Brain pericyte (primary cell): ENCODE measurements around the gene NRCAM.

Experiments used
- DNase-seq: peaks from one replicate; pipeline ENCODE4 v3.0.0-alpha.2; 2012; ENCODE audit warnings: low read depth, low spot score

NRCAM gene

DNA sequence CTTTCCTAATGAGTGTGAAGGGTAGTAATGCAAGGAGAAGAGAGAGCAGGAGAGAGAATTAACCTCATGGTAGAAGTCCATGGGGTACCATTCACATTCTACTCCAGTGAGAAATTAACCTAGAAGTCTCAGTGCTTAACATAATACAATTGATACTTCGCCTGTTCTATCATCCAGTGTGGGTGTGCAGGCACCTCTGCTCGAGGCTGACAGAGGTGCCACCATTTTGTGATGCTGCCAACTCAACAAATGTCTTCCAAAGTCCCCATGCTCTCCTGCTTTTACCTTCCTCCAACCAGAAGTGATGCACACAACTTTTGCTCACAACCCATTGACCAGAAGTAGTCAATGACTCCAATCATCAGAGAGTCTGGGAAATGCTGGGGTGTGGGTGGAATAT lies 207.8 kb downstream of the NRCAM start:
- no peak for DNase-seq

DNA sequence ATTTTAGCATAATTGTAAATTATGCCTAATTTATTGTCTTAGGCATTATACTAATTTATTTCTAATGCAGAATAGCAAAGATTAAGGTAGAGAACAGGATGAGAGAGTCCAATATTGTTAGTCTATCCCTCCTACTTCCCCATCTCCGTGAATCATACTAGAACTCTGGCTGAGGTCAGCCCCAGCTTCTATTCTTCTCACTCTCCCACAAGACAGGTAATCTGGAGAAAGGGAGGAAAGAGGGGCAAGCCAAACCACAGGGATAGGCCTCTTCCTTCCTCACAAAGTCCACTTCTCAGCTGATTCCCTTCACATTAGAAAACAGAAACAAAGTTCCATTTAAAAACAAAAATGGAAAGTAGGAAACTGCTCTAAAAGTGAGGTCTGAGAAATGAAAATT lies 208.6 kb downstream of the NRCAM start:
- DNase-seq: no peak

DNA sequence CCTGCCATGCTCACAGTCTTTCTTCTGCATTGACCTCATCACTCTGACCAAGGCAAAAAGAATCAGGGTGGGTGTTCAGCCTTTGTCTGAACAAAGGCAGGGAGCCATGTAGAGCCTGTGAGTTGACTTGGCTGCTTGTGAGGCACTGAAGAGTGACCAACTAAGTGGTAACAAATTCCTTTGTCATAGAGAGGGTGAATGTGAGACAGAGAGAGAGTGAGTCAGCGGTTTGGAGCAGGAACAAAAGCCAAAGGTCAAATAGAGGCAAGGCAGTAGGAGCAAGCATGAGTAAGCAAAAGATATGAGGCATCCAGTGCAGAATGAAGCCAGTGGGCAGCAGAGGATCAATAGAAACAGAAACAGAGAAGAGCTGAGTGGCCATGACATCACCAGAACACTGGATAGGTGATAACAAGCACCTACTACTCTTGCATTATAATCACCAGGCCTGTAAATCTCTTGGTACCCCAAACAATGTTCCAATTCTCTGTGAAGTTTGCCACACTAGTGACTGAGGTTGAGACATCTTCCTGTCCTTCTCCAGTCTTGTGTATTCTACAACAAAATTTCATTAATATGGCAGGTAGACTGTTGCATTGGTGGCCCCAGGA lies 209.9 kb downstream of the NRCAM start:
- DNase-seq: peak; percentile 11

DNA sequence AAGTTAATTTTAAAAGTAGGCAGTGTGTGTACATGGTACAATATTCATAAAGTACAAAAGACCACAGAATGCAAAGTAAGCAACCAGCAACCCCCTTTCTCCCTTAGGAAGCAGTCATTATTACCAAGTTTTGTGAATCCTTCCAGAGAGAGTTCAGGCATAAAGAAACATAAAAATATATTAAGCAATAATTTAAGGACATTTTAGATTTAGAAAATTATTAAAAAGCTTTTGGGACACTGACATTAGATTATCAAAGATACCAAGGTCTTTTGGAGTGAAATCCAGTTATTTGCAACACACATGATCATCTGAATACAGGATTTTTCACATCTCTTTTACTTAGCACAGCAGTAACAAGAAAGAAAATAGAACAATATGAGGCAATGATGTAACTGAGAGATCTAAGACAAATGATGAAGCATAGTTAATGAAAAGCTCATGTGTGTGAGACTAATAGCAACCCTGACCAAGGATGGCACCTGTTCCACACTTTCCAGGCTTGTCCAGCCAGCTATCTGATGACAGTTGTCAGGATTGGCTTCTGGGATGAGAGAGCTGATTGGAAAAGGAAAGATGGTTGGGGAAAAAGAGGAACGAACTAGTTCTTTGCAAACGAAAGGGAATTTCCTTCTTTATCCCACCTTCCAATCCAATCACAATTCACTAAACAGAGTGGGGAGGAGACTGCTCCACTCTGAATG lies 210.6 kb downstream of the NRCAM start:
- DNase-seq: no peak

DNA sequence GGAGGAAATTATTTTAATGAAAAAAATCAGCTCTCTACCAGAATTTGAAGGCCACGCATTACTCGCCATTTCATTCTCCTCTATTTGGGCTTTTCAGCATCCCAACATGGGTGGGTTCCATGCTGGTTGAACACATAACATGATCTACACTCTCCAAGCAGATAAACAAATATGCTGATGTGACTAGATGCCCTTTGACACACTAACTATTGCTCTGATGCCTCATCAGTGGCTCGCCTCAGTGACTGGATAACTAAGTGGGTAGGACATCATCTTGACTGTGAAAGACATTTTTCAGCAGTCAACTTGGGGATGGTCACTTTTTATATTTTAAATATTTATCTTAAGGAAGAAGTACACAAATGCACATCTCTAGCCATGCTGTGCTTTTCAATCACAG lies 212.1 kb downstream of the NRCAM start:
- no peak for DNase-seq

DNA sequence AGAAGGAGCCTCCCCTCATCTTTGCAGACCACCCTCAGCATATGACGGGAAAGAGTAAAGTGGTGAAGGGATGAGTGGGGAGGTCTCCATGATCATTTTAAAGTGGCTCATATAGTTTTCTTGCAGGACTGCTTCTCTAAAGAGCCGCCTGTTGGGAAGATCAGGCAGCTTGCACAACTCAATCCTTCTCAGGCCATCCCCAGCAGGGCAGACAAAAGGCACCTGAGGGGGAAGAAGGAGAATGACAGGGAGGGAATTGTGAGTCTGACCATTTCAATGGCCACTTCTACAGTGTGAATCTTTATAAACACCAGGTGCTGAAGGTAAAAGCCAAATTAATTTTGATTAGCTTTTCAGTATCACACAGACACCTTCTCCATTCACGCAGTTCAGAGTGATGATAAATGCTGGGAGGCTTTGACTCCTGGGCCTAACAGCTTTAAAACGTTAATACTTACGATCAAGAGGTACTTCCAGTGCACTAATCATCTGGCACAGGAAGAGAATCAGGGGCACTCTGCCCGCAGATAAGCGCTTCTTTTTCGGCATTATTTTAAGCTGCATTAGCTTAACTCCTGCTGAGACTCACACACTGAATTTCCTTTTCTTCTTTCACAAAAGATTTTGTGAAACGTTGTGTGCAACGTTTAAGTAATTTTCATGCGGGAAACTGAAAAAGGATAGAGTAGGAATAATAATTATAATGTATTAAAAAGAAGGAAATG lies 216.6 kb downstream of the NRCAM start:
- no peak for DNase-seq

DNA sequence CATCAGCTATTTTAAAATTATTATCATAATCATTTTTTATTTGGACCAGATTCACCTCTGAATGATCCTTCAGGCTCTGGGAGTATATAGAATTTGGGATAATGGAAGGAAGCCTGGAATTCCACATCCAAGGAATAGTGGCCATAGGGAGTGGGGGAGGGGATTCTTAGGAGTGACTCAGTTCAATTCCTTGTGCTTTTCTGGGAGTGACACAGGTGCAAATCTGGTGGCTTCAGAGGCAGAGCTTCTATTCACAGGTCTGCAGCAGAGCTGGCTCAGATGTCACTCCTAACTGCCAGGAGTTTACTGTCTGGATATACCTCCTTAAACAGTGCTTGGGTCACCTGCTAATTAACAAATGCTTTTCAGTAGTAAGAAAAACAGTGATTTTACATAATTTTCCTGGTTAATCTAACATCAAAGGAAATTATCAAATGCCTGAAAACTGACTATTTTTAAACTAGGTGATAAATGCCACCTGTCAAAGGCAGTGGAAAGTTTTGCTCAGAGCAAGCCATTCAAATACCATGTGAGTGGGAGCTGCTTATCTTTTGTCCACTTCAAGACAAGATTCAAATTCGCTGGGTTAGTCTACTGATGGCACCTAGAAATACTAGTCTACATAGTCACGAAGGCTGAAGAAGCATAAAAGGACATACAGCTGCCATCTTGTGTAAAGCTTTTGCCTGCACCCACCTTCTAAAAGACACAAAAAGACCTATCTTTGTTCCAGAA lies 219.4 kb downstream of the NRCAM start:
- DNase-seq: no peak

DNA sequence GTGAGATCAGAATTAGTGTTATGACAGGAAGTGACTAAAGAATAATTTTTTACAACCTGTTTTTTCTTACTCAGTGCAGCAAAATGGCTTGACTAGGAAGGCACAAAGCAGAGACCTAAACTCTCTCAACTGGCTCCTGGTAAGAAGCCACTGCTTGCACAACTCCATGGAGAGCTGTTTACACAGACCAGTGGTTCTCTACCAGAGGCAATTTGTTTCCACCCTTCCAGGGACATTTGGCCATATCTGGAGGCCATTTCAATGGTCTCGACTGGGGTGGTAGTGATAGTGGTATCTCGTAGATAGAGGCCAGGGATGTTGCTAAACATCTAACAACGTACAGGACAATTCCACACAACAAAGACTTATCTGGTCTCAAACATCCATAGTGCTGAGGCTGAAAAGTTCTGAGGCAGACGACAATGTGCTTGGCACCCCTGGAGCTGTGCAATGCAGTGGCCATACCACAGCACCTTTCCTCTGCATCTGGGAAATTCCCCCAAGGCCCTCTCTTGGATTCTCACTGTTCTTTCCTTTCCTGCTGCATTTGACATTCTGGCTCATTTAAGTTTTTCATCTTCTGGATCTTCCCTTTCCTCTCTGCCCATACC lies 220.7 kb downstream of the NRCAM start:
- no peak for DNase-seq

DNA sequence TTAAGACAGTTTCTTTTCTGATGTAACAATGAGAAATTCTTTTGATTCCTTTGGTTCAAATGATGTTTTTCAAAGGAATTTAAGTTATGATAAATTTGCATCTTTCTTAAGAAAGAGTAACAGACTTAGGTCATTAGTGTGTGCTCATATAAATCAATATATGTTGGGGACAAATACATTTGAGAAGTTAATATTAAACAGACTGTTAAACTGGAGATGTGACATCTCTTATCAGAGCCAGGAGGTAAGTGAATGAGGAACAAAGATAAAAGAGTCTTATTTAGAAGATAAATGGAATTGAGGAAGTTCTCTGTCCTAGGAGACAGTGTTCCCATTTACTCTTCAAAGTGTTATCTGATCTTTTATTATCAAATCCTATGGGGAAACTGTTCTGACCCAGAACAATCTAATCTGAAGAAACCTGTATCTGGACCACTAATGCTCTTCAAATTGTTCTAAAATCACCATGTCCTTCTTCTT lies 221.2 kb downstream of the NRCAM start:
- DNase-seq: no peak

DNA sequence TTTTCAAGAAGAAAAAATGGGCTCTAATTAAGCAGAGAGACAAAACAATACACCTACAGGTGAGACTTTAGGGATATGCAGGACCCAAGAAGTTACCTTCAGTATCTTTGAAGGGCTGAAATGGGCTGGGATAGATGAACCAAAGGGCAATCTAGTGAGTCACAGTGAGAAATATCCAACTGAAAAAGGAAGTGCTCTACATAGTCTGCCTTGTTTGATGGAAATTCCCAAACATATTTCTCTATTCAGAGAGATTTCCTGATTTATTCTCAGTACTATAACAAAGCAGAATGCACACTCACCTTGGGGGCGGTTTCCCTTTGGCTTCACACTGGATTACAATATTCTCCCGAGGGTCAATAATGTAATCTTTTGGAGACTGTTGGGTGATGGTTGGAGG lies 222.0 kb downstream of the NRCAM start:
- no peak for DNase-seq

DNA sequence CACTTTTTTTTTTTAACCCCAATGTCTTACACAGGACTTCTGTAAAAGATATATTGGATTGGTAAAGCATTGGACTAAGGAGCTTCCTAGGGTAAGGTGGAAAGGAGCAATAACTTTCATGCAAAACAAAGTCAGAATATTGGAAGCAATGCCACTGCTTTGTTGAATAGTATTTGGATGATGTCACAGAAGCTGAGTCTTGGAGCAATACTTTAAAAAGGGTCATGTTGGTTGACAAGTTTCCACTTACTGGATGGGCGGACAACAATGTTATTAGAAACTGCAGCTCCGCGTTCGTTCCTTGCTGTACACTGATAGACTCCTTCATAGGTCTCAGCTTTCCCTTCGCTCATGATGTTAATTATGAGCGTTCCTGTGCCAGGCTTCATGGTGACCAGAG lies 224.2 kb downstream of the NRCAM start:
- DNase-seq: no peak

DNA sequence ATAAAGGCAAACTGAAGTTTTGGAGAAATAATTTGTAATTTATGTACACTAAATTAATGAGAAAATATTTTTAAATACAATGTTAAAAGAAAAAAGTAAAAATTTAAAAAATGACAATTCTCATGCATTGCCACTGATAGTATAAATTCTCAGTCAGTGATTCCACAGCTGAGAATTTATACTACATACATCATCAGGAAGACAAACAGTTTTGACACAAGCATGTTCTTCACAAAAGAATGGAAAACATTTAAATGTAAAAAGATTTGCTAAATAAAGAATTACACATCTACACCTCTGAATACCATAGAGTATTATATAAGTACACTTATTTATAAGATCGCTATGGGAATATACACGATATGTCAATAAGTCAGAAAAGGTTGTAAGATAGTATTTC lies 225.0 kb downstream of the NRCAM start:
- no peak for DNase-seq

DNA sequence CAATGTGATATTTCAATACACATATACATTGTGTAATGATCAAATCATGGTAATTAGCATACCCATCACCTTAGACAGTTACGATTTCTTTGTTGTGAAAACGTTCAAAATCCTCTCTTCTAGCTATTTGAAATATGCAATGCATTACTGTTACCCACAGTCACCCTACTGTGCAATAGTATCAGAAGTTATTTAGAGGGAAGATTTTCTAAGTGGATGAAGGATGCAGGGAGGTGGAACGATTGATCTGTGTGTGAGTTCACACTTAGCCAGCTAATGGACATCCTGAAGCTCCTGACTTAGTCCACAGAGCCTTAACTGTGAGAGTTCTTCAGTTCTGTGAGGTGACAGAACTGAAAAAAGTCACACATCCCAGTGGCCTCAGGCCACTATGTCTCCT lies 228.9 kb downstream of the NRCAM start:
- DNase-seq: no peak

DNA sequence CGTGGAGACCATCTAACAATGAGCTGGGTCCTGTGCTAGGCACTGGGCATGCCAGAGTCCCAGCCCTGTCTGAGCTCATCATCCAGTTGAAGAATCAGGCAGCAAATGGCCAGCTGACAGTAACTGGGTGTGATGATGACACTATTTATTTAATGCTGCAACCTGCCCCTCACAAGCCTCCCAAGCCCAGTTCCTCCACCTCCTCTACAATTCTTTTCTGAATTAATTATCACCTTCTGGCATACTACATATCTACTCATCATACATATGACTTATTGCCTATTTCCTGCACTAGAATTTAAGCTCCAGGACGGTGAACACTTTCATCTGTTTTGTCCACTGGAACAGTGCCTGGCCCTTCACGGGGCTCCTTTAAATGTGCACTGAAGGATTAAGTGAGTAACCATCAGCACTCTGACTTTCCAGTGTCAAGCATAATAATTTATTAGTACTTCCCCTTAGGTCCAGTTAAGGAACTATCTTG lies 229.4 kb downstream of the NRCAM start:
- DNase-seq: no peak

DNA sequence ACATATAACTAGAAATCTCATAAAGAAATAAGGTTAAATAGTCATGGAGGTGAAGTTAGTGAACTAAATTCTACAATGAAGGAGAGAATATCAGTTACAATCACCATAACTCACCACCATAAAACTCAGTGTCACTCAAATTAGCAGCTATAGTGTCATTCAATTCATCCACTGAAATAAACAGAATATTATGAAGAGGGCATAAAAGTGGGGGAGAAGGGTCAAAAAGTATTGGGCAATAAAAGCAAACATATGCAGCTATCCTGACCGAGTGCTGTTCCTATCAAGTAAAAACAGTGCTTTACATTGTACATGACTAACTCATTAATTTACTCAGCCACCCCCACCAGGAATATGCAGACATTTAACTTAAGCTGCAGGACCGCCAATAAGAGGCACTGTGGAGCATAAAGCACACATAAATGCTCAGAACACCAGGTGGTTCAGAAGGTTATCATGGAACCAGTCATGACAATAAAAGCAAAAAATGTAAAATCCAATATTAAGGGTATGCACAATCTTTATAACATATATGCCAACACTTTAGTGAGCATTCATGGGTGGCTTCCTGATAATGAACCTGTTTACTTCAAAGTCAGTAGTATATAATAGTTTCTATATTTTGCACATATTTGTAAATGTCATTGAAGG lies 230.6 kb downstream of the NRCAM start:
- DNase-seq: no peak

DNA sequence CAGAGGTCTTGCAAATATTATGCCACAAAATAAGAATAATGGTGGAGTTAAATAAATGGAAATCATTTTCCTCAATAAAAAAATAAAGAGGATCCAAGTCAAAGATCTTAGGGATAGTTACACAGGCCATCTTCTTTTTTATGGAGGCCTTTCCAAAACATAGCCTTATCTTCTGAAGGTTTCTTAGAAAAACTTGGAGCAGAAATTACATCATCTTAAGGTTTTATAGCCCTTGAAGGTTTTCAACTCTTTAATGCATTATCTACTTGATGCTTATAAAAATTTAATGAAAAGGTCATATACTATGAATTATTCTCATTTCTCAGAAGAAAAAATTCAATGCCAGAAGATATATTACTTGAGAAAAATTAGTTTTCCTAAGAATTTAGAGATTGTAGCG lies 231.8 kb downstream of the NRCAM start:
- DNase-seq: no peak

DNA sequence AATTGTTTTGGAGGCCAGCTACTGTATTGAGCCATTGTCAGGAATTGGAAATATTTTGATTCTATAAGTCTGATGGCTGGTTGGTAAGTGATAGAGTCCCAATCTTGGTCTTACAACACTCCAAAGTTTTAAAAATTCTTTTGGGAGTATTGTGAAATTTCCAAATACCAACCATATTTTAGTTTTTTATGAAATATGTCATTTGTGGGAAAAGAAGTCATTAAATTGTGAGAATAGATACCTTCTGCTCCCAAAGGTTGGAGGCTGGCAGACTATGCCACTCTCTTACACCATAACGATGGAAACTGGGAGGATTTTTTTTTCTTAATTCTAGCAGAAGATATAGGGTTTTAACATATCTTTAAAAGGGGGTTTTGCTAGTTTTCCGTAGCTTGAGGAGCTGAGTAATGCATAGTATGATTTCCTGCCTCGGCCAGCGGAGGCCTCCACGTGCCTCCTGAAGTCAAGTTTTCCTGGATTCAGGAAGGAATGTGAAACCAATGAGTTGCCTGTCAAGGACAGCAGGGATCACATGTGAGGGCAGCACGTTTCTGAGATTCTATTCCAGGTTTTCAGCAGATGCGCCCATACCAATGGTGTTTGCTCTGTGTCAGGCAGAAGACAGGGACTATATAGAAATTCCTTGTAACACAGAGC lies 233.9 kb downstream of the NRCAM start:
- DNase-seq: no peak

DNA sequence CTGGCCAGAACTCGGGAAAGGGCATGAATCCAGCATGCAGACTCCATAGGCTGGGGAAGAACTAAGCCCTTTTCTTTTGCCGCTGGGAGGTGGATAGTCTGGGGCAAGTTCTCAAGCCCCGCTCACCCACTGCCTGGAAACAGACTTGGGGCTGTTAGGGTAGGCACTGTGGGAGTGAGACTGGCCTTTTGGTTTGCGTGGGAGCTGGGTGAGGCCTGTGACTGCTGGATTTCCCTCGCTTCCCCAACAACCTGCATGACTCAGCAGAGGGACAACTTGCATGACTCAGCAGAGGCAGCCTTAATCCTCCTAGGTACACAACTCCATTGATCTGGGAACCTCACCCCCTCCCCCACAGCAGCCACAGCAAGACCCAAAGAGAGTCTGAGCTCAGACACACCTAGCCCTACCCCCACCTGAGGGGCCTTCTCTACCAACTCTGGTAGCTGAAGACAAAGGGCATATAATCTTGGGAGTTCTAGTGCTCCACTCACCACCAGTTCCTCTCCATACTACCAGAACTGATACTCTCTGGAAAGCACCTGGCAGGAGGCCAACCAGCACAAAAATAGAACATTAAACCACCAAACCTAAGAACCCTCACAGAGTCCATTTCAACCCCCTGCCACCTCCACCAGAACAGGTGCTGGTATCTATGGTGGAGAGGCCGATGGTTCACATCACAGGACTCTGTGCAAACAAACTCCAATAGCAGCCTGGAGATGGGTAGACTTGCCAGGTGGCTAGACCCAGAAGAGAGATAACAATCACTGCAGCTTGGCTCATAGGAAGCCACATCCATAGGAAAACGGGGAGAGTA lies 244.6 kb downstream of the NRCAM start:
- DNase-seq: no peak

DNA sequence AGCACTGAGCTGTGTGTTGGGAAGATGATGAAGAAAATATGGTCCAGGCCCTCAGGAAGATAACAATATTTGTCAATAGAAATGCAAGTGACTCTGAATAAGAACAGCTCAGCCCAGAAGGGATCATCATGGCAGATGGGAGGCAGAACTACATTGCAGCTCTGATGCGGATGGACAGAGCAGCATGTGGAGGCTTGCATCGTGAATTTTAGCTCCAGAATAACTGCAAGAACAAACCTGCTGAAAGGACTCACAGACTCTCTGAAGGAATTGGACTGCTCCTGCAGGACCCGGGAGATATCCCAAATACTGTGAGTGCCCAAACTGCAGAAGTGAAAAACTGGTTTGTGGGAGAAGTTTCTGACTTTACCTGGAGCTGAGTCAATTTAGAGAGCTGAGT lies 245.4 kb downstream of the NRCAM start:
- no peak for DNase-seq

DNA sequence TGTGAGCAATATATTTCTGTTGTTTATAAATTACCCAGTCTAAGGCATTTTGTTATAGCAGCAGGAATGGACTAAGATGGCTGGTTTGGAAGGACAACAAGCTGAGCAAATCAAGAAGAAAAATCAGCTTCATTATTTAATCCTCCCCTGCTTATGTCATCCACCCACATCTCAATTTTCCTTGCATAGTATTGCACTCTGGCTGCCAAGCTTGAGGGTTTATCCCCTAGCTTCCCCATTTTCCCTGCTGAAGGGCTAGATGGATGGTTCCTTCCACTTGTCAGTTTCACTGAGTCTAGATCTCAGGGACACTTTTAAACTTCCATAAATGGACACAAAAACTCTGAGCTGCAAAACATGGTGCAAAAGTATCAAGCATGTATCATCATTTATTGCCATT lies 250.9 kb downstream of the NRCAM start:
- no peak for DNase-seq
